BJ (cell line): Measurements from ENCODE around the gene SLC25A24. TPM values are rescaled to one million over a fixed set of nuclear protein-coding genes. Genes with fewer than 3 reads are reported as not detected.
A peak's percentile ranks its signal among the peaks of the same experiment; 100 is the strongest.
"Not testable (repeated sequence)": the region's sequence is repeated elsewhere in the genome, so short reads cannot be mapped to it uniquely, and the experiment has no call there.

Experiments
- CTCF ChIA-PET: fragments of 350-600 bp; formaldehyde crosslinking; extraction: SDS; loops from one replicate; lab custom pipeline; 2021; ENCODE audit warnings: antibody characterized with exemption, inconsistent platforms; lab: Yijun Ruan, JAX
- POLR2A ChIA-PET: fragments of 300-600 bp; sonication (Branson Sonifier 250); formaldehyde crosslinking; extraction: SDS; loops from one replicate; lab custom pipeline; 2021; ENCODE audit warnings: antibody characterized with exemption; lab: Charles Lee
- DNase-seq: peaks from one replicate; pipeline ENCODE4 v3.0.0-alpha.2; 2011; ENCODE audit warnings: low read depth
- H3K27me3 ChIP-seq: 2 replicates; pipeline ENCODE4 v1.6.0; 2011; ENCODE audit warnings: low read length; ENCODE audit not compliant: control insufficient read depth, insufficient read depth
- H3K36me3 ChIP-seq: 2 replicates; pipeline ENCODE4 v1.5.1; 2011; ENCODE audit warnings: low read length; ENCODE audit not compliant: control insufficient read depth, insufficient read depth
- H3K4me3 ChIP-seq: 2 replicates; pipeline ENCODE4 v1.5.1; 2011; ENCODE audit warnings: low read depth, mild to moderate bottlenecking, control low read depth, low read length
- CTCF ChIP-seq: IDR thresholded peaks from 2 replicates; pipeline ENCODE4 v1.5.1; 2011; ENCODE audit warnings: low read depth, mild to moderate bottlenecking, control low read depth, inconsistent platforms, low read length, moderate library complexity; ENCODE audit not compliant: insufficient read depth
- polyA plus RNA-seq: library from polyadenylated mRNA; depleted of rRNA; stranded (reverse); fragments of >200 nt; gene quantifications from 2 replicates; pipeline ENCODE4 v1.2.3, GENCODE V29; 2011

Gene SLC25A24
- polyA plus RNA-seq, 1 experiment: 20.2 TPM

- CTCF ChIA-PET, DNase-seq, H3K36me3 ChIP-seq, POLR2A ChIA-PET, H3K27me3 ChIP-seq, H3K4me3 ChIP-seq: not testable (repeated sequence)
Observed at GRCh38 chr1:108216028-108216890, 16.1 kb upstream of the SLC25A24 start.

GRCh38 chr1:108214641-108215465 lies 14.7 kb upstream of the SLC25A24 start:
- H3K36me3 ChIP-seq, H3K4me3 ChIP-seq, DNase-seq, H3K27me3 ChIP-seq, POLR2A ChIA-PET: not testable (repeated sequence)
- CTCF ChIA-PET: interaction anchor here (0.7 kb wide), 1 partner anchor 1015 kb away, joined by 3 read pairs; no protein-coding TSS in a partner anchor
- peak; percentile 55 for TF ChIP-seq CTCF

- POLR2A ChIA-PET: no interaction called here
Observed at GRCh38 chr1:108211014-108211413, 10.9 kb upstream of the SLC25A24 start.

GRCh38 chr1:108209456-108210108 lies 9.4 kb upstream of the SLC25A24 start:
- CTCF ChIA-PET: interaction anchor here (0.9 kb wide), 2 partner anchors 33 to 84 kb away, joined by 3 read pairs; no protein-coding TSS in a partner anchor
- POLR2A ChIA-PET: no interaction called here
- no peak for DNase-seq
- Histone ChIP-seq H3K36me3 (no peaks in the 10 kb centered on the region), H3K4me3 (no peak overlapping the region), H3K27me3 (peaks cover 14% of the 10 kb centered on the region)
- TF ChIP-seq CTCF: no peak

More at GRCh38 chr1:108211014-108211413, 10.9 kb upstream of the SLC25A24 start:
- H3K36me3 ChIP-seq: no peaks in the 10 kb centered on the region
- no peak for DNase-seq
- H3K4me3 ChIP-seq: no peak overlapping the region
- peaks cover 14% of the 10 kb centered on the region for H3K27me3 ChIP-seq
- CTCF ChIA-PET: interaction anchor here (1.3 to 1.4 kb wide), 2 partner anchors 11 to 351 kb away, joined by 3 to 4 read pairs; partner anchors contain the start of gene SLC25A24
- no peak for TF ChIP-seq CTCF

GRCh38 chr1:108208724-108209446 lies 8.7 kb upstream of the SLC25A24 start:
- CTCF ChIA-PET: interaction anchor here (0.9 kb wide), 1 partner anchor 83 kb away, joined by 3 read pairs; no protein-coding TSS in a partner anchor
- H3K36me3 ChIP-seq: no peaks in the 10 kb centered on the region
- no peak for TF ChIP-seq CTCF
- H3K27me3 ChIP-seq: peaks cover 14% of the 10 kb centered on the region
- POLR2A ChIA-PET: no interaction called here
- no peak overlapping the region for H3K4me3 ChIP-seq
- DNase-seq: no peak

- CTCF ChIA-PET, H3K36me3 ChIP-seq, DNase-seq, H3K4me3 ChIP-seq, H3K27me3 ChIP-seq, POLR2A ChIA-PET: not testable (repeated sequence)
Observed at GRCh38 chr1:108203582-108203981, 3.4 kb upstream of the SLC25A24 start.
